ENCODE results near the gene CPLX1.
"Not testable (repeated sequence)": the region's sequence is repeated elsewhere in the genome, so short reads cannot be mapped to it uniquely, and the experiment has no call there.

Gene CPLX1

GRCh38 chr4:821181-821591 lies 4.7 kb downstream of the CPLX1 start:
- peaks cover 70% of the 10 kb centered on the region for H3K27me3 Mint-ChIP-seq
- no peak overlapping the region for H3K27ac Mint-ChIP-seq
- ATAC-seq = no peak
- H3K9me3 Mint-ChIP-seq = peaks cover 3% of the 10 kb centered on the region
- peaks cover 8% of the 10 kb centered on the region for H3K4me1 Mint-ChIP-seq
- no peaks in the 10 kb centered on the region for H3K36me3 Mint-ChIP-seq
- H3K4me3 Mint-ChIP-seq = no peak overlapping the region

GRCh38 chr4:820230-821172 lies 5.4 kb downstream of the CPLX1 start:
- peaks cover 8% of the 10 kb centered on the region for H3K4me1 Mint-ChIP-seq
- no peak overlapping the region for H3K27ac Mint-ChIP-seq
- peaks cover 3% of the 10 kb centered on the region for H3K9me3 Mint-ChIP-seq
- H3K4me3 Mint-ChIP-seq = no peak overlapping the region
- no peak for ATAC-seq
- H3K27me3 Mint-ChIP-seq = peaks cover 77% of the 10 kb centered on the region
- H3K36me3 Mint-ChIP-seq = no peaks in the 10 kb centered on the region

- peaks cover 77% of the 10 kb centered on the region for H3K27me3 Mint-ChIP-seq
- peaks cover 3% of the 10 kb centered on the region for H3K9me3 Mint-ChIP-seq
- H3K36me3 Mint-ChIP-seq = no peaks in the 10 kb centered on the region
- ATAC-seq = no peak
- no peak overlapping the region for H3K27ac Mint-ChIP-seq
- H3K4me1 Mint-ChIP-seq = peaks cover 3% of the 10 kb centered on the region
- no peak overlapping the region for H3K4me3 Mint-ChIP-seq
Measured at GRCh38 chr4:819401-820229, 6.3 kb downstream of the CPLX1 start.

- Mint-ChIP-seq H3K36me3 (no peaks in the 10 kb centered on the region), H3K27ac (no peak overlapping the region), H3K27me3 (peaks cover 77% of the 10 kb centered on the region), H3K4me3 (no peak overlapping the region), H3K4me1 (no peaks in the 10 kb centered on the region), H3K9me3 (peaks cover 3% of the 10 kb centered on the region)
- no peak for ATAC-seq
Measured at GRCh38 chr4:818106-818921, 7.6 kb downstream of the CPLX1 start.

GRCh38 chr4:815464-816146 lies 10.3 kb downstream of the CPLX1 start:
- Mint-ChIP-seq H3K36me3 (no peaks in the 10 kb centered on the region), H3K4me1 (no peaks in the 10 kb centered on the region), H3K9me3 (peaks cover 3% of the 10 kb centered on the region), H3K27ac (no peak overlapping the region), H3K27me3 (peaks cover 77% of the 10 kb centered on the region), H3K4me3 (no peak overlapping the region)
- no peak for ATAC-seq

- Mint-ChIP-seq H3K27me3 (peaks cover 74% of the 10 kb centered on the region), H3K4me1 (no peaks in the 10 kb centered on the region), H3K4me3 (no peak overlapping the region), H3K27ac (no peak overlapping the region), H3K36me3 (no peaks in the 10 kb centered on the region), H3K9me3 (no peaks in the 10 kb centered on the region)
- ATAC-seq = no peak
Measured at GRCh38 chr4:814312-814850, 11.5 kb downstream of the CPLX1 start.

- ATAC-seq = no peak
- Mint-ChIP-seq H3K4me1 (no peaks in the 10 kb centered on the region), H3K36me3 (no peaks in the 10 kb centered on the region), H3K27me3 (peaks cover 74% of the 10 kb centered on the region), H3K27ac (no peak overlapping the region), H3K9me3 (no peaks in the 10 kb centered on the region), H3K4me3 (no peak overlapping the region)
Measured at GRCh38 chr4:813900-814299, 12.0 kb downstream of the CPLX1 start.

GRCh38 chr4:808860-809570 lies 16.9 kb downstream of the CPLX1 start:
- Mint-ChIP-seq H3K27ac (no peak overlapping the region), H3K4me3 (no peak overlapping the region), H3K27me3 (peaks cover 59% of the 10 kb centered on the region), H3K9me3 (peaks cover 3% of the 10 kb centered on the region), H3K4me1 (no peaks in the 10 kb centered on the region), H3K36me3 (no peaks in the 10 kb centered on the region)
- no peak for ATAC-seq

- Mint-ChIP-seq H3K27ac (no peak overlapping the region), H3K4me3 (no peak overlapping the region), H3K4me1 (no peaks in the 10 kb centered on the region), H3K27me3 (peaks cover 52% of the 10 kb centered on the region), H3K36me3 (no peaks in the 10 kb centered on the region), H3K9me3 (peaks cover 3% of the 10 kb centered on the region)
- no peak for ATAC-seq
Measured at GRCh38 chr4:807792-808191, 18.1 kb downstream of the CPLX1 start.

GRCh38 chr4:806979-807378 lies 18.9 kb downstream of the CPLX1 start:
- not testable (repeated sequence) for H3K9me3 Mint-ChIP-seq, H3K36me3 Mint-ChIP-seq, H3K4me3 Mint-ChIP-seq, ATAC-seq, H3K4me1 Mint-ChIP-seq, H3K27ac Mint-ChIP-seq
- peaks cover 47% of the 10 kb centered on the region for H3K27me3 Mint-ChIP-seq

- no peaks in the 10 kb centered on the region for H3K36me3 Mint-ChIP-seq
- ATAC-seq = no peak
- no peak overlapping the region for H3K27ac Mint-ChIP-seq
- H3K4me3 Mint-ChIP-seq = no peak overlapping the region
- no peaks in the 10 kb centered on the region for H3K4me1 Mint-ChIP-seq
- H3K9me3 Mint-ChIP-seq = peaks cover 3% of the 10 kb centered on the region
- peaks cover 26% of the 10 kb centered on the region for H3K27me3 Mint-ChIP-seq
Measured at GRCh38 chr4:804804-805203, 21.1 kb downstream of the CPLX1 start.

- ATAC-seq = no peak
- peaks cover 5% of the 10 kb centered on the region for H3K4me1 Mint-ChIP-seq
- no peak overlapping the region for H3K27ac Mint-ChIP-seq
- peaks cover 26% of the 10 kb centered on the region for H3K27me3 Mint-ChIP-seq
- H3K9me3 Mint-ChIP-seq = peaks cover 3% of the 10 kb centered on the region
- H3K36me3 Mint-ChIP-seq = no peaks in the 10 kb centered on the region
- no peak overlapping the region for H3K4me3 Mint-ChIP-seq
Measured at GRCh38 chr4:803884-804283, 22.0 kb downstream of the CPLX1 start.

- no peak overlapping the region for H3K27ac Mint-ChIP-seq
- no peak overlapping the region for H3K4me3 Mint-ChIP-seq
- peaks cover 17% of the 10 kb centered on the region for H3K27me3 Mint-ChIP-seq
- peaks cover 8% of the 10 kb centered on the region for H3K4me1 Mint-ChIP-seq
- H3K9me3 Mint-ChIP-seq = no peaks in the 10 kb centered on the region
- no peak for ATAC-seq
- H3K36me3 Mint-ChIP-seq = no peaks in the 10 kb centered on the region
Measured at GRCh38 chr4:801436-802124, 24.3 kb downstream of the CPLX1 start.

Measured in stimulated activated memory B cell treated with anti-CD40 and anti-IgM and Interleukin-4, amounts not matched to agents 10 μg/mL and 1 μg/mL and 100 μg/mL, for 72 hours (primary cell).